HepG2 (cell line): Measurements from ENCODE around the gene CDYL2.

Experiments
- FOXM1 ChIP-seq: sonication (generic); formaldehyde crosslinking; IDR thresholded peaks from 2 replicates; pipeline ENCODE4 v1.5.0; 2020; ENCODE audit warnings: missing genetic modification reagents
- MAF1 ChIP-seq: sonication (generic); formaldehyde crosslinking; IDR thresholded peaks from 2 replicates; pipeline ENCODE4 v1.5.0; 2020; ENCODE audit warnings: missing genetic modification reagents, borderline replicate concordance
- NFE2L2 ChIP-seq: fragments of 150-350 bp; IDR thresholded peaks from 2 replicates; pipeline ENCODE4 v1.6.1; 2014; ENCODE audit warnings: low read length
- PRPF4 ChIP-seq: fragments of 200-400 bp; formaldehyde crosslinking; IDR thresholded peaks from 2 replicates; pipeline ENCODE4 v1.6.1; 2016; ENCODE audit warnings: low read length, low read depth; ENCODE audit not compliant: poor library complexity, severe bottlenecking
- SUZ12 ChIP-seq: fragments of 150-350 bp; IDR thresholded peaks from 2 replicates; pipeline ENCODE4 v1.6.1; 2014; ENCODE audit warnings: low read depth, low read length
- ZSCAN29 ChIP-seq: sonication (generic); formaldehyde crosslinking; conservative IDR thresholded peaks from 2 replicates; pipeline ENCODE4 v1.4.0; 2020; ENCODE audit warnings: mild to moderate bottlenecking, missing genetic modification reagents
- TF ChIP-seq, protein P1 (sequence below), 2 experiments: IDR thresholded peaks; 2 replicates each; pipeline ENCODE4 v1.6.1; 2011 to 2012; ENCODE audit warnings: low read length in 2 of 2, borderline replicate concordance in 1 of 2, low read depth in 1 of 2, mild to moderate bottlenecking in 1 of 2, moderate library complexity in 1 of 2

DNA sequence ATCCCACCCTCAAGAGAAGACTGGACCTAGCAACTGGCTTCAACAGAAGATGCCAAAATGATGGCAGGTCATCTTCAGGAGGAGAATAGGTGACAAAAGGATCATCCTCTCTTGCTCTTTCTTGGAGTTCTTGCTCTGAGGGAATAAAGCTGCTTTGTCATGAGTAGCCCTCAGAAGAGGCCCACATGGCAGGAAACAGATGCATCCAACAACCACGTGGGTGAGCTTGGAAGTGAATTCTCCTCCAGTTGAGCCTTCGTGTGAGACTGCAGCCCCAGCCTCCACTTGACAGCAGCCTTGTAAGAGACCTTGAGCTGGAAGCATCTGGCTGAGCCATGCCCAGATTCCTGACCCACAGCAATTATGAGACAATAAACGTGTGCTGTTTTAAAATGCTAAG is 176.1 kb downstream of the CDYL2 start:
- no peak for TF ChIP-seq SUZ12
- TF ChIP-seq MAF1 (CRISPR knock-in tag), result no peak
- TF ChIP-seq, protein P1, sequence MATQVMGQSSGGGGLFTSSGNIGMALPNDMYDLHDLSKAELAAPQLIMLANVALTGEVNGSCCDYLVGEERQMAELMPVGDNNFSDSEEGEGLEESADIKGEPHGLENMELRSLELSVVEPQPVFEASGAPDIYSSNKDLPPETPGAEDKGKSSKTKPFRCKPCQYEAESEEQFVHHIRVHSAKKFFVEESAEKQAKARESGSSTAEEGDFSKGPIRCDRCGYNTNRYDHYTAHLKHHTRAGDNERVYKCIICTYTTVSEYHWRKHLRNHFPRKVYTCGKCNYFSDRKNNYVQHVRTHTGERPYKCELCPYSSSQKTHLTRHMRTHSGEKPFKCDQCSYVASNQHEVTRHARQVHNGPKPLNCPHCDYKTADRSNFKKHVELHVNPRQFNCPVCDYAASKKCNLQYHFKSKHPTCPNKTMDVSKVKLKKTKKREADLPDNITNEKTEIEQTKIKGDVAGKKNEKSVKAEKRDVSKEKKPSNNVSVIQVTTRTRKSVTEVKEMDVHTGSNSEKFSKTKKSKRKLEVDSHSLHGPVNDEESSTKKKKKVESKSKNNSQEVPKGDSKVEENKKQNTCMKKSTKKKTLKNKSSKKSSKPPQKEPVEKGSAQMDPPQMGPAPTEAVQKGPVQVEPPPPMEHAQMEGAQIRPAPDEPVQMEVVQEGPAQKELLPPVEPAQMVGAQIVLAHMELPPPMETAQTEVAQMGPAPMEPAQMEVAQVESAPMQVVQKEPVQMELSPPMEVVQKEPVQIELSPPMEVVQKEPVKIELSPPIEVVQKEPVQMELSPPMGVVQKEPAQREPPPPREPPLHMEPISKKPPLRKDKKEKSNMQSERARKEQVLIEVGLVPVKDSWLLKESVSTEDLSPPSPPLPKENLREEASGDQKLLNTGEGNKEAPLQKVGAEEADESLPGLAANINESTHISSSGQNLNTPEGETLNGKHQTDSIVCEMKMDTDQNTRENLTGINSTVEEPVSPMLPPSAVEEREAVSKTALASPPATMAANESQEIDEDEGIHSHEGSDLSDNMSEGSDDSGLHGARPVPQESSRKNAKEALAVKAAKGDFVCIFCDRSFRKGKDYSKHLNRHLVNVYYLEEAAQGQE (IDR thresholded peaks at IDR 0.05; ENCODE audit: borderline replicate concordance in 1 of 2, low read depth in 1 of 2, low read length in 2 of 2), result no peak
- TF ChIP-seq FOXM1 (CRISPR knock-in tag), result no peak
- TF ChIP-seq ZSCAN29, result no peak
- TF ChIP-seq NFE2L2, result no peak
- TF ChIP-seq PRPF4, result no peak
